HG02571 (cell line): ENCODE results near the gene PGD.
"Not testable (repeated sequence)": the region's sequence is repeated elsewhere in the genome, so short reads cannot be mapped to it uniquely, and the experiment has no call there.

Source experiments
- ATAC-seq: cut with Tn5 transposase; IDR thresholded peaks from one replicate; pipeline ENCODE4 v1.9.1; 2021; ENCODE audit warnings: mild to moderate bottlenecking, moderate library complexity; ENCODE audit not compliant: unreplicated experiment

PGD gene

DNA sequence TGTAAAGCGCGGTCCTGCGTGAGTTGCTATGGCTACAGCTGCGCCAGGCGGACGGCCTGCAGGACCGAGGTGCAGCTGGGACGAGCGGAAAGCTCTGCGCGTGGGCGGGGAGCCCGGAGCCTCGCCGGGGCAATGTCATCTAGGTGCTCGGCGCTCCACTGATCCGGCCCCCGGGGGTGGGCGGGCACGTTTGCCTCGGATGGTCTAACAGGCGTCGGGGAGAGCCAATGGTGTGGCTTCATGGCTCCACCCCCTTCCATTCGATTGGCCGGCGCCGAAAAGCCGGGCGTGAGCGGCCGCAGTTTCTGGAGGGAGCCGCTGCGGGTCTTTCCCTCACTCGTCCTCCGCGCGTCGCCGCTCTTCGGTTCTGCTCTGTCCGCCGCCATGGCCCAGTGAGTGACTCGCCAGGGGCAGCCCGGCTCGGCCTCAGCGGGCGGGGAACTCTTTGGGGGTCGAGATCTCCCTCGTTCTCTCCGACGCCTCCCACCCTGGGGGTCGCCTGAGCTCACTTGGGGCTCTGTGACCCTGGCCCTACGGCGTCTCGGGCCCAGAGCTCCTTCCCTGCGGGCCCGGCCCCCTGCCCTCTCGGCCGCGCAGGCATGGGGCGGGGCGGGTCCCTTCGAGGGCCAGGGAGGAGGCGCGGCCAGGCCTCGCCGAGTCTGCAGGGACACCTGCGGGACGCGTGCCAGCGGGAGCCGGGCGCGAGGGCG lies at the start of gene PGD:
TSS of gene PGD (plus strand) at position 331 of the 710 bp plus-strand sequence. CDS start at position 385, 54 bp downstream.
- peak; percentile 96 for ATAC-seq

DNA sequence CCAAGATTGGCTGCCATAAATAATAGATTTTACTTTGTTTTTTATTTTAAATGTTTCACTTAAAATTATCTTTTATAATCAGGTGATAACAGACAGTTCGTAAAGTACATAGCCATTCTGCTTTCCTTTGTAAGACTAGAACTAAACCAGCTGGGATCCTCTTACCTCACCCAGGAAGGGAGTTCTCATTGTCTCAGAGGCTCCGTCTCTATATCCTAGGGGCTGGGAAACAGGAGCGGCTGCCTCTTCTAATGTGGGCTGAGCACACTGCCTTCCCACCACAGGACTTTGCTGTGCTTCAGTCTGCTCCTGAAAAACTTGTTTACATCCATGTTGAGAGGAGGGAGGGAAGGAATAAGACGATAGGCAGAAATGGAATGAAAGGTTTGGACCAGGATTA lies 45.6 kb upstream of the PGD start:
- ATAC-seq = no peak

DNA sequence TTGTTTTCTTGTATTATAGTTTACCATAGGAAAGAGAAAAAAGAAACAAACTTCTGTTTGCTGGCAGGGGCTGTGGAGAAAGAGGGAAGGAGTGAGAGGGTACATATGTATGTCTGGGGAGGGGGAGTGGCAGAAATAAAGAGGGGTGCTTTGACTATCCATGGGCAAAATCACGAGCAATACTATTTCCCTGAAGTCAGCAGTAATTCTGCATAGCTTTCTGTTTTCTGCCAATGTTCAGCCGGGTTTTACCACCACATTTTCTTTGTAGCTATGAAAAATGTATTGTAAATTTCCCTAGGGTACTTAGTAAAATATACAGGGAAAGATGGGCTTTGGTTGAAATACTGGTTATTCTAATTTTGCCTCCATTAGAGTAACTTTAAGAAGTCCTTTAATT lies 45.2 kb upstream of the PGD start:
- no peak for ATAC-seq

DNA sequence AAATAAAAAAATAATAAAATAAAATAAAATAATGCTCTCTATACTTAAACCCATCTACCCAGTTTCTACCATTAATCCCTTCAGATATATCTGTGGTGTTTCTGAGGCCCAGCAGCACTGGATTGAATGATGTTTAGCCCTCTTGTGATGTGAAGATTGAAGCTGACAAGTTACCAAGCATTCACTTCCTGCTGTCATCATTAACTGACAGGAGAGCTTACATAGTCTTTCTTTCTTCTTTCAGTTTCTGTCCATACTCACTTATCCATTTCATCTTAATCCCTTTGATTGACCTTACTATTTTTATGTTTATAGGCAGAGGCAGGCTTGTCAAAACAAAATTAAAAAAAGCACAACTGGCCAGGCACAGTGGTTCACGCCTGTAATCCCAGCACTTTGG lies 38.8 kb upstream of the PGD start:
- no peak for ATAC-seq

DNA sequence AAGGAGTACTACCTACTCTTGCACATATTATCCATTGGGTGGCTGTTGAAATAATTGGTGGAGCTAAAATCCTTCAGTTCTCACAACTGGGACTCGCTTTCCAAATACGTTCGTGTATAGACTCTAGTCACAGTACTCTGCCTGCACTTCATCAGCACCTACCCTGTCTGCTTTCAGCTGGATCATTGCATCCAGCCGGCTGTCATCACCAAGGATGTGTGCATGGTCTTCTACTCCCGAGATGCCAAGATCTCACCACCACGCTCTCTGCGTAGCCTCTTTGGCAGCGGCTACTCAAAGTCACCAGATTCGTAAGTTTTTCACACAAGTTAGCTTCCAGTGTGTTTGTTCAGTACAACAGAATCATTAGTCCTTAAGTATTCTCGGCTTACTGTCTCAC lies 37.3 kb upstream of the PGD start:
- no peak for ATAC-seq

DNA sequence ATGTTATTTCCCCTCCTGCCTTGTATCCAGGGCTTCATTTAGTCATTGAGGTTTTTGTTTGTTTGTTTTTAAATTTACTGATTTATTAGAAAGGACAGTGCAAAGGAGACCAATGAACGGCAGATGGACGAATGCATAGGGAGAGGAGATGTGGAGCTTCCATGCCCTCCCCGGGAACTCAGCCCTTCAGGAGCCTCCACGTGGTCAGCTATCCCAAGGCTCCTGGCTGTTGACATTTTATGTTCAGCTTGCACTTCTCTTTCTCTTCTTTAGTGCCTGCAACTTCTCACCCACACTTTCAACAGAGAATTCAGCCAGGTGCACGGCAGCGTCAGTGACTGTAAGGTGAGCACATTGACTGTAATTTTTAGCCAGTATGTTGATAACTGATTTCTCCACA lies 30.7 kb upstream of the PGD start:
- ATAC-seq = no peak

DNA sequence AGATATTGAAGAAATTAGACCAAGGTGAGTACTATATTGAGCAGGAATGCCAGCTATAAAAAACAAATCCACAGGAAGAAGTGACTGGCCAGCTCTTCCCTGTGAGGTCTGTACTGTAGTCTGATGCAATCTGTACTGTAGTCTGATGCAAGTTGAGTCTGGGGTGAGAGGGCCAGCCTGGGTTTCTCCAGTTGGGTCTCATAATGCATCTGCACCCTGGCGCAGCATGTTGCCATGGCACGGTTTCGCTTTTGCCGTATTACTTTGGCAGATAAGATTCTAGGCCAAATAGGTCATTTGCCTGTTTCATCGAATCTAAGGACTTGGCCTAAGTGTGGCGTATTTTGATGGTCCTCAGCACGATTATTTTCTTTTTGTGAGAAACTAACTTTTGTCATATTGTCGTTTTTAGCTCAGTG lies 24.4 kb upstream of the PGD start:
- no peak for ATAC-seq

DNA sequence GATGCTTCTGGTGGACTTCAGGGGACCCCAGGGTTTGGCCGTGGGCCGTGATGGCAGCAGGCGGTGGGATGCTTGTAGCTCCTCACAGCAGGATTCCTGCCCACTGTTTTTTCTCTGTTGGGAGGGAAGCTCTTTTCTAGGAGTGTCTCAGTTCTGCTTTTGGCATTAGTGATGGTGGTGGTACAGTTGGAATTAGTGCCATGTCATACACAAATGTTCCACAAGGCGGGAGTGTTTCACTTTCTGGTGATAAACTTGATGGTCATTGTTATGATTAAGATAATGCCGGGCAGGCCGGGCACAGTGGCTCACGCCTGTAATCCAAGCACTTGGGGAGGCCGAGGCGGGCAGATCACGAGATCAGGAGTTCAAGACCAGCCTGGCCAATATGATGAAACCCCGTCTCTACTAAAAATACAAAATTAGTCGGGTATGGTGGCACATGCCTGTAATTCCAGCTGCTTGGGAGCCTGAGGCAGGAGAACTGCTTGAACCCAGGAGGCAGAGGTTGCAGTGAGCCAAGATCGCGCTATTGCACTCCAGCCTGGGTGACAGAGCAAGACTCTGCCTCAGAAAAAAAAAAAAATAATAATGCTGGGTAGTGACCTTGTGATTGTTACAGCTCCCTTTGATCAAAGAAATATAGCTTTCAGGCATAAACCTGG lies 21.4 kb upstream of the PGD start:
- ATAC-seq = not testable (repeated sequence)

DNA sequence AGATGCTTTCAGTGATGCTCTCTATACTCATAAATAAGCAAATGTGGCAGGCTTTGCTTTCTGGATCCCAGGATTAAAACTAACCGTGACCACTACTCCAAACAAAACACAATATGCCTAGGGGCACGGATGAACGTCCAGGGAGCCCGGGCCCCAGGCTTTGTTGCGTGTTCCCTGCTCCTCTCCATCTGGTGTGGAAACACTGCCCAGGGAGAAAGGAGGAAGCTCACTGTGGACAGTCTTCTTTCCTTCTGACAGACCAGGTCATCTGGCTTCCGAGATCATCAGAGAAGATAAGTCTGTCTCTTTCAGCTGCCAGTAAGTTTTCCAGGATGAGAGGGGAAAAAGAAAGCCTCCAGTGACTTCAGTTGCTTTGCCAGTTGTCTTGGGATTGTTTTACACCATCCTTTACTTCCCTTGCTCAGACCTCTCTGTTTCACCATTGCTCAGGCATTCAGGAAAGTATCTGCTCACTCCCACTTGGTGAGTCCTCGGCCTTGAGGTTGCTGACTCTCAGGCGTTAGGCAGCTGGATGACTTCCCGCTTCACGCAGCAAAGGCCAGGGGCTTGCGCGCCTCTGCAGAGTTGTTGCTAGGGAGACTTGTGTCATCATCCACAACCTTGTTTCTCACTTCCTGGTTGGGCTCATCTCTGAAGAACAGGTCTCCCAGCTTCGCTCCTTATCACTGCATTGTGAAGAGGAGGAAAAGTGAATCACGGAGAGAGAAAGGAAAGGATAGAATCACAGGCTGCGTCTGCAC lies 20.6 kb upstream of the PGD start:
- no peak for ATAC-seq

DNA sequence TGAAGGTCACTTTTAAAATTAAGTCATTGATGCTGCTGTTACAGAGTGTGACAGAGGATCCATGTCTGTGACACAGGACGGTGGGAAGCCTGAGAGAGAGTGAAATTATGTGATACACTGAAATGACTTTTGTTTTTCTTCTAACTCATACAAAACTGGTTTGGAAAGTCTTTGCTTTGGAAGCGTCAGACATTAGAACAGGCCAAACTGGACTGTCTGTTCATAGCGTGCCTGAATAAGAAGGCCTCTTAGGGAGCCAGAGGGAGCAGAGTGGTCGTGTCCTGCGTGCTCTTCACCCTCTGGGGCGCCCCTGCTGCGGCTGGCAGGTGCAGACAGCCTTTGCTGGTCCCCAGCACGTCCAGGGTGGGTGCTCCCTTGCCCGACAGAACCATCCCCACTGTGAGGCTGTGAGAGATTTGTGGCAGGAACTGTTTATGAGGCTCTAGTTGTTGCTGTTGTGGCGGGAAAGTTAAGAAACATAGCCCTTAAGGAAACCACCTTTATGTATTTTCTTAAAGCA lies 19.7 kb upstream of the PGD start:
- ATAC-seq = no peak

DNA sequence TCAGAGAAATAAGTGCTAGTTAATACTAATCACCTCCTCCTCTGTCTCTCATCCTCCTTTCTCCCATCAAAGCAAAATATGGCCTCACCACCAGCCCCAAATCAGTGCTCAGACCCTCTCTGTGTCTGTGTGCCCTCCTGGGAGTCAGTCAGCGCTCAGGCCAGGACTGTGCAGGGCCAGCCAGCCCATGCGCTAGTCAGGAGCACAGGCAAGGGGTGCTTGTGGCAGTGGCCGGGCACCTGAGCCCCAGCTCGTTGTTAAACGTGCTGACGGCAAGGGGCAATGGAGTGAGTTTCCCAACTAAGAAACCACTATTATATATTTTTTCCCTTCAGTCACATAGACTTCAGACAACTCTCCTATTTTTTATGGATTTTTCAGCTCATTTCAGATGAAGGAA lies 19.2 kb upstream of the PGD start:
- no peak for ATAC-seq

DNA sequence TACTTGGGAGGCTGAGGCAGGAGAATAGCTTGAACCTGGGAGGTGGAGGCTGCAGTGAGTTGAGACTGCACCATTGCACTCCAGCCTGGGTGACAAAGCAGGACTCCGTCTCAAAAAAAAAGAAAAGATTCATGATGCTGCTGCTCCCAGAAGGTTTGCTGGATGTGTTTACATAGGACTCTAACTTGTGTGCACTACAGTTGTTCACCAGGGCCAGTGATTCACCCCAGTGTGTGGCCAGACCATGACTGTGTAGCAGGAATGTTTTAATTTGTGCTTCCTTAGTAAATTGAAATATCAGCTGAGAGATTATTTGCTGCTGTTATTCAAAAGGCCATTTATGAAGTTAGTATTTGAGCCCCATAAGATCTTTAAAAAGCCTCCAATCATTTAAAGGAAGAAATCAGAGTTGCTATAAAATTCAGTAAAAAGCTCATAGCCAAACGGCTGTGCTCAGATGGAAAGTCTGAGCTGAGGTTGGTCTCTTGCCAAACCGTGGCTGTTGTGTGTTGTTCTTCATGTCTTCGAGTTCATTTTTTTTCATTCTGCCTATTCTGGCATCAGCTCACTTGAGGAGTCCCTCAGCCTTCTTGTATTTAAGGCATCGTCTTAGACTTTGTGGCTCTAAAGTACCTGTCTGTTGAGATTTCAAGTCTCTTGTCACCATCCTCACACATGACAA lies 18.1 kb upstream of the PGD start:
- no peak for ATAC-seq

DNA sequence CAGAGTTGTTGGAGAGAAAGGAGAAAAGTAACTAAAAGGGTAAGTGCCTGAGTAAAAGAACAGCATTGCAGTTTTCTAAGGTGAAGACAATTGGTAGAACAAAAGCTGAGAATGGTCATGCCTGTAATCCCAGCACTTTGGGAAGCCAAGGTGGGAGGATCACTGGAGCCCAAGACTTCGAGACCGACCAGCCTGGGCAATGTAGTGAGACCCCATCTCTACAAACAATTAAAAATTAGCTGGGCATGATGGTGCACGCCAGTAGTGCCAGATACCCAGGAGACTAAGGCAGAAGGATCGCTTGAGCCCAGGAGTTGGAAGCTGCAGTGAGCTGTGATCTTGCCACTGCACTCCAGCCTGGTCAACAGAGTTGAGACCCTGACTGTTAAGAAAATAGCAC lies 15.2 kb upstream of the PGD start:
- ATAC-seq = no peak

DNA sequence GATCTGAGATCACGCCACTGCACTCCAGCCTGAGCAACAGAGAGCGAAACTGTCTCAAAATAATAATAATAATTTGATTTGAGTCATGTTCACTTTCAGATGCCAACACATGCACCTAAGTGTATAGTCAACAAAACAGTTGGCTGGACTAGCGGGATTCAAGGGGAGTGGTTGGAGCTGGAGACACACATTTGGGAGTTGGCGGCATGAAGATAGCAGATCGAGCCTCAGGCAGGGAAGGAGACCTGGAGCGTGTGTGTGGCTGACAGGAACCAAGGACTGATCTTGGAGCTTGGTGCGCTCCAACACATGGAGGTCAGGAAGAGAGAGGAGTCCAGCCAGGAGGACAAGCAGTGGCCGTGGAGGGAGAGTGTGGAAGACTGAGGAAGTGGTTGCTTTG lies 14.6 kb upstream of the PGD start:
- ATAC-seq = no peak

DNA sequence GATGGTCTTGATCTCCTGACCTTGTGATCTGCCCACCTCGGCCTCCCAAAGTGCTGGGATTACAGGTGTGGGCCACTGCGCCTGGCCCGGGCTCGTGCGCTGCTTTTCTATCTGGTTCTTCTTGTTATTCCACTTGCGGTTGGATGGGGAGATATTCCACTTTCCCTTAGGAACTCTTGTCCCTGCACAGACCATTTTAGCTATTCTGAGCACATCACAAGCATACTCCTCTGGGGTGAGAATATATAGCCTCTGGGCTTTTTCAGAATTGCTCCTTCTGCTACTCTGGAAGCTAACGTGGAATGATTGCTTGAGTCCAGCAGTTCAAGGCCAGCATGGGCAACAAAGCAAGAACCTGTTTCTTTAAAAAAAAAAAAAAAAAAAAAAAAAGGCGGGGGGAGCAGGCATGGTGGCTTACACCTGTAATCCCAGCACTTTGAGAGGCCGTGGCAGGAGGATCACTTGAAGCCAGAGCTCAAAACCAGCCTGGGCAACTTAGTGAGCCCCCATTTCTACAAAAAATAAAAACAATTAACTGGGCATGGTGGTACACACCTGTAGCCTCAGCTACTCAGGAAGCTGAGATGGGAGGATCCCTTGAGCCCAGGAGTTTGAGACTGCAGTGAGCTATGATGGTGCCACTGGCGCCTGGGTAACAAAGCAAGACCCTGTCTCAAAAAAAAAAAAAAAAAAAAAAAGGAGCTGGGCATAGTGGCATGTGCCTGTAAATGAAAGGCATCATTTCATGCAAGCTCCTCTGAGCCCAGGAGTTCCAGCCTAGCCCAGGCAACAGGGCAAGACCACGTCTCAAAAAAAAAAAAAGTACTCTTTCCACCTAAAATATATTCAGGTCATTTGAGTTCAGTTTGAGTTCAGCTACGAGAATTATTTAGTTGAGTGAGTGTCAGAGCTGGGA lies 11.8 kb upstream of the PGD start:
- ATAC-seq = no peak

DNA sequence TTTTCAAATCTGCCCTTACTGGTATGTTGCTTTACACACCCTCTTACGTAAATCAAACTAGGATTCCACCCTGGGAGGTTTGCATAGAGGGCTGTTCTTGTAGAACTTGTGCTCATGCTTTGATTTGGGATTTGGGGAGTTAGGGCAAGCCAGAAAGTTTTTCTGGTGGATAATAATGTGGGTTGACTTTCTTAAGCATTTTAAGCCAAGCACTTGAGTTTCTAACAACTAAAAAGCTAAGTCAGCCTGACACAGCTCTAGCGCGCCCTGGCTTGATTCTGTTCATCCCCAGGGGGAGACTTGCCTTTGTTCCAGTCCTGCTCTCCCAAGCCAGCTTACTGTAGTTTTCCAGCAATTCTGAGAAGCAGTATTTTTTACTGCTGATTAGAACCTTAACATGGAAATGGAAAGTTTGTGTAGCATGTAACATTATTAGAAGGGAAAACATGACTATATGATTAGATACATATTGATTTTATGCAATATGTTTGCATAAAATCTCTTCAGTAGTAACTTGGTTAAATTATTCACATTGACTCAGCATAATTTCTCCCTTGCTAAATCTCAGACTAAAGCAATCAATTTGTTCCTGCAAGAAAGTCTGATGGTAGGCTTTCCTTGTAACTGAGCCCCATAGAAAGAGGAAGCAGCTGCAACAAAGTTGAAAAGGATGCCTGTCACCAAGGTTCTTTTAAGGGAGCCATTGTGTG lies 11.0 kb upstream of the PGD start:
- ATAC-seq = no peak

DNA sequence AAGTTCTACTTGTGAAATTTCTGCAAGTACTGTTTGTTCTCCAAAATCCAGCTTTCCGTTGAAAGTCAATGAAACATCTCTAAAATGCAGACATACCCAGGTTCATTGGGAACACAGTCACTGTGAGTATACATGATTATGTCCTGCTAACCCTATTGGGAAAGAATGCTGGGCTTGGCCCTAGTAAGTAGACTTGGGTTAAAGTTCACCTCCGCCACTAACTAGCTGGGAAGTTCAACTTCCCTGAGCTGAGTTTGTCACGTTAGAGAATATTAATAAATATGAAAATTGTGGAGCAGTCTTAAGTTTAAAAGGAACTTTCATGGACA lies 10.5 kb upstream of the PGD start:
- ATAC-seq = no peak

DNA sequence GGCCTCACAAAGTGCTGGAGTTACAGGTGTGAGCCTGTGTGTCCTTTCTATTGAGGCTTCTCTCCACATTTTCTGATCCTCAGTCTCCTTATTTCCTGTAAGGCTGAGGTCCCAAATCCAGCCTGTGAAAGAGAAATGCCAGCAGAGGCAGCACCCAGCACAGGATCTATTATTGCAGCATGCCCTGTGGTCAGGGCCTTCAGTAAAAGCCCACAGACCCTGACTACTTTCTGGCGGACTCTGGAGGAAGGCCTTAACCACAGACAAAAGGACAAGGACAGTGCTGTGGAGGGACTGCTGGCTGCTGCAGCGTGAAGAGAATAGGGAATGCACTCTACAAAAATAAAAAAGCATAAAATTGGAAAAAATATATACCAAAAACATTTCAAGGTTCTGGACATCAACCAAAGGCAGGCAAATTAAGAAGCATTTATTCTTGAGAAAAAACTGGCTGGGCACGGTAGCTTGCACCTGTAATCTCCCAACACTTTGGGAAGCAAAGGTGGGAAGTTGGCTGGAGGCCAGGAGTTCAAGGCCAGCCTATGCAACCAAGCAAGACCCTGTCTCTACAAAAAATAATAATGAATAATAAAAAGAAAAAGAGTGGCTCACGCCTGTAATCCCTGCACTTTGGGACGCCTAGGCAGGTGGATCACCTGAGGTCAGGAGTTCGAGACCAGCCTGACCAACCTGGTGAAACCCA lies 9.4 kb upstream of the PGD start:
- ATAC-seq = no peak

DNA sequence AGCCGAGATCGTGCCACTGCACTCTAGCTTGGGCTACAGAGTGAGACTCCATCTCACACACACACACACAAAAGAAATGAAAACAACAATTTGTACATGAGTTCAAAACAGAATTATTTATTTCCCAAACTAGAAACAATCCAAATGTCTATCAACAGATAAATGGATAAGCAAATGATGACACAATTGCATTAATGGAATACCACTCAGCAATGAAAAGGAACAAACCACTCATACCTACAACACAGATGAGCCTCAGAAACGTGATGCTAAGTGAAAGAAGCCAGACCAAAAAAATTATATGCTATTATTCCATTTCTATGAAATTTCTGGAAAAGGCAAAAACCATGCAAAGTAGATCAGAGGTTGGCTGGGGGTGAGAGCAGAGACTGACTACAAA lies 2.0 kb upstream of the PGD start:
- no peak for ATAC-seq
